Choroid plexus epithelial cell (primary cell): ENCODE data around the gene RARB.

Source experiments
- DNase-seq: peaks from one replicate; pipeline ENCODE4 v3.0.0-alpha.2; 2010; ENCODE audit warnings: low read depth
- H3K4me3 ChIP-seq: 2 replicates; pipeline ENCODE4 v1.5.1; 2011; ENCODE audit warnings: low read depth, mild to moderate bottlenecking, control low read depth, low read length, moderate library complexity
- TF ChIP-seq, protein P1 (sequence below): conservative IDR thresholded peaks from 2 replicates; pipeline ENCODE4 v1.5.1; 2011; ENCODE audit warnings: low read depth, mild to moderate bottlenecking, control low read depth, inconsistent platforms, low read length, moderate library complexity

Gene RARB

DNA sequence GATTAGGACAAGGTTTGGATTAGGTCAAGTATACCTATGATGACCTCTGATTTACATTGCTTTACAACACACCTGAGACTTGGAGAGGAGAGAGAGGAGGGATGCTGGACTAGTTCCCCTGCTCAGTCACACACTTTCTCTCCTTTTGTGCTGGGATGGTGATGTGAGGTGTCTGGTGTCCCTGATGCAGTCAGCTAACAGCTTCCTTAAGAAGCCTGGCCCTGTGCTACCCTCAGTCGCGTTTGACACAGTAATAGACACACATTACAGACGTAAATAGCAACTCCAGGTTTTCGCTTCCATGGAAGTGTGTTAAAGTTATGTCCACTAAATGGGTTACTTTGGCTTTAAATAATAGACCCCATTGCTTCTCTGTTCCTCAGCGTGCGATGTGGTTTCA, 58.9 kb downstream of the RARB start:
- H3K4me3 ChIP-seq = no peak overlapping the region
- TF ChIP-seq, protein P1, sequence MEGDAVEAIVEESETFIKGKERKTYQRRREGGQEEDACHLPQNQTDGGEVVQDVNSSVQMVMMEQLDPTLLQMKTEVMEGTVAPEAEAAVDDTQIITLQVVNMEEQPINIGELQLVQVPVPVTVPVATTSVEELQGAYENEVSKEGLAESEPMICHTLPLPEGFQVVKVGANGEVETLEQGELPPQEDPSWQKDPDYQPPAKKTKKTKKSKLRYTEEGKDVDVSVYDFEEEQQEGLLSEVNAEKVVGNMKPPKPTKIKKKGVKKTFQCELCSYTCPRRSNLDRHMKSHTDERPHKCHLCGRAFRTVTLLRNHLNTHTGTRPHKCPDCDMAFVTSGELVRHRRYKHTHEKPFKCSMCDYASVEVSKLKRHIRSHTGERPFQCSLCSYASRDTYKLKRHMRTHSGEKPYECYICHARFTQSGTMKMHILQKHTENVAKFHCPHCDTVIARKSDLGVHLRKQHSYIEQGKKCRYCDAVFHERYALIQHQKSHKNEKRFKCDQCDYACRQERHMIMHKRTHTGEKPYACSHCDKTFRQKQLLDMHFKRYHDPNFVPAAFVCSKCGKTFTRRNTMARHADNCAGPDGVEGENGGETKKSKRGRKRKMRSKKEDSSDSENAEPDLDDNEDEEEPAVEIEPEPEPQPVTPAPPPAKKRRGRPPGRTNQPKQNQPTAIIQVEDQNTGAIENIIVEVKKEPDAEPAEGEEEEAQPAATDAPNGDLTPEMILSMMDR = no peak
- no peak for DNase-seq

DNA sequence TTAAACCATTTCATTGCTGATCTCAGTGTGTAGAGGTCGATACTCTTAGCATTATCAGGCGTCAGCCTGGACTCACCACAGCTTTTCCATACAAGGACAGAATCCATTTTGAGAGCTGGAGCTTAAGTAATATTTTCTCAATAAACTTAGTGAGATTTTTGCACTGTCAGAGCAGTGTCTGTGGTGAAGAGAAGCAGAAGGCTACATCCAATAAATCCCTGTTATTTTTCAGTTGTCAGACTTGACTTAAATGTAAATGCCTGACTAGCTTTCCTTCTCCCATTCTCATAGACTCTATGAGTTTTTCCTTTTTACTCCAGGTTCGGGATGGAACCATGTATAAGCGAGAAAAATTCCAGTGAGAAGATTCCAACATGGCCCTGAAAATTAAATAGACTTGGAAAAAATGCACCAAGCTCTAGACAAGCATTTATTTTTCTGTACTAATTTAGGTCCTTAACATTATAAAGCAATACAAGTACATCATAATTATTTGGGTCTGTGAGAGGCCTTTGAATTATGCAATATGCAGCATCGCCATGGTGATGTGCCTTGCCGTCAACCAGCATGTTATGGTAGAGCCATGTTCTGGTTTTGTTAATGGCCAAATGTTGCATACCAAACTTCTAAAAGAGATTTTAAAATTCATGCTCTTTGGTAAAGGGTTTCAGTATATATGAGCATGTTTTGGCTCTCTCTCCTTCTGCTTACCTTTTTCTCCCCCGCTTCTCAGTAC, 62.0 kb downstream of the RARB start:
- no peak overlapping the region for H3K4me3 ChIP-seq
- TF ChIP-seq, protein P1 = no peak
- DNase-seq = no peak

DNA sequence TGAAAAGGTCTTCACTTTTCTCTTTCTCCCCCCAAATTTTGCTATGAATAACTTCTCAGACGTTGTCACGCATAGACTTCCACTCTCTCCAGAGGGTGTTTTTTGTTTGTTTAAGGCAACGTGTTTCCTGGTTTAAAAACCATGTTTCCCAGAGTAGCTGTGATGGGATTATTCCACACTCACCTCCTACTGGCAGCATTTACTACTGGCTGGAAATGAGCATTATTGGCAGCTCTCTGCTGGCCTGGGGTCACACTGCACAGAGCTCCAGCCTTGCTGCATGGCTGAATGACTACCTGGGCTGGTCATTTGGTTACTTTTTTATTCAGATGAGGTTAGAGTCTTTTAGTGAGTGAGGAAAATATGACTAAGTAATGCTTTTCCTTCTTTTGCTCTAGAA, 65.2 kb downstream of the RARB start:
- TF ChIP-seq, protein P1 = peak; percentile 16
- DNase-seq = peak; percentile 47

DNA sequence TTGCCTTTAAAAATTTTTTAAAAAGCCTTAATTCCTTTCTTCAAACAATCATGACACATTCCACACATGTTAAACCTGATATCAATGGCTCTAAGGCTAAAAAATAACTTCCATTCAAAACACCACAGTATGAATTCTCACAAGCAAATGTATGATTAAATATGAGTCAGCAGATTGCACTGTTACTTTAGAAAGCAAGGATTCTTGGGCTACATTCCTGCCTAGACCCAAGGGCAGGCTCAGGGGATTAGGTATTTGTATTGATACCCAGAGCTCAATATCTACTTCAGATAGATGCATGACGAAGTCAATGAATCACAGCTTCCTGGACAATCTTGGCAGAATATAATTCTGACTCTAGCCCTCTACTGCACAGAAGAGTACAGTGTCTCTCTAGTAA, 65.7 kb downstream of the RARB start:
- H3K4me3 ChIP-seq = no peak overlapping the region
- peak; percentile 94 for DNase-seq
- TF ChIP-seq, protein P1 = no peak

More for the DNA sequence above, 65.2 kb downstream of the RARB start:
- H3K4me3 ChIP-seq = no peak overlapping the region

DNA sequence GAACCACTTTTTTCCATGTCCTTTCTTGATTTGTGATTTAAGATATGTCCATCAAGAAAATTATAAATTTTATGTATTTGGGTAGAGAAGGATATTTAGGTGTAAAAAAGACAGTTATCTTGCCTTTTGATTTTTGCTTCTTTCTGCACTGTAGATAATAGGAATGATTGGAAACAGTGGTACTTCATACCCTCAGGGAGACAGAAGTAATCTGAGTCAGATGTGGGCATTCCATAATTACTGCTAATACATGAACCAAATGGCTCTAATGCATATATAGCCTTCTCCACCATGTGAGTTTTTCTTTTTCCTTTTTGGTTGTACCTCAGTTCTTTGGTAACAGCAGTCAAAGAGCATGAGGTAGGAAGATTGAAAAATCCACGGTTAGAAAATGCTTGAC, 67.2 kb downstream of the RARB start:
- DNase-seq = no peak
- no peak overlapping the region for H3K4me3 ChIP-seq
- TF ChIP-seq, protein P1 = no peak

DNA sequence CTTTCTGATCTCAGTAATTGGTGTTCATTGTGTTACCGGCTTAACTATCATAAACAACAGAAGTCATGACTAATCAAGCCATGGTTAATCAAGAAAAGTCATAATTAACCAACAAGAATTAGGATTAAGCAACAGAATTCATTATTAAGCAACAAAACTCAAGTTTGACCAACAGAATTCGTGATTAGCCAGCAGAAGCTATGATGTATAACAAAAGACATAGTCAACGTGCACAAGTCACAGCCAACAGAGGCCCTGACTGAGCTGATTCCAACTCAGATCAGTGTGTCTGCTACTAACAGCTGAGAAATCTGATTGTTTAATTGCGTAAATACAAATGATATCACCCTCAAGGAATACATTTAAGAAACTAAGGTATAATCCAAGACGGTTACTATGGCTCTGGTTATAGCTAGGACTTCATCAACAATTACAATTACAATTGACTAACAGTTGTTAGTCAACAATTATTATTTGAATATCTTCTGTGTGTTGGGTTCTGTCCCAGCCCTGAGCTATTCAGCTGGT, 67.7 kb downstream of the RARB start:
- no peak for DNase-seq
- TF ChIP-seq, protein P1 = no peak
- H3K4me3 ChIP-seq = no peak overlapping the region

DNA sequence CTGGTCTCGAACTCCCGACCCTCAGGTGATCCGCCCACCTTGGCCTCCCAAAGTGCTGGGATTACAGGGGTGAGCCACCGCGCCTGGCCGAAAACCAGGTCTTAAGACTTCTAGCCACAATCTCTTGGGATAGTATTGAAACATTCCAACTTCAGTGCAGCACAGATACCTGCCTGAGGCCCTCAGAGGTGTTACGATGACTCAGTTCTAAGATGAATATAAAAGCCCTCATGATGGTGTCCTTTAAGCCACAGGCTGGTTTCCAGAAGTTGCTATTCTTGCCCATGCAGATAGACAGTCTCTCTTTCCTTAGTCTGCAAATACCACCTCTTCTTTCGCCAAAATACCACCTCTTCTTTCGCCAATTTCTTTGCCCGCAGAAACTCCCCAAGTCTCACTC, 69.0 kb downstream of the RARB start:
- H3K4me3 ChIP-seq = no peak overlapping the region
- no peak for DNase-seq
- TF ChIP-seq, protein P1 = no peak
